ENCODE results near the gene RSL24D1. TPM values are rescaled to one million over a fixed set of nuclear protein-coding genes. Genes with fewer than 3 reads are reported as not detected.
A peak's percentile ranks its signal among the peaks of the same experiment; 100 is the strongest.

Gene RSL24D1
- total and polyA plus RNA-seq, 2 of the 13 experiments (the other 11 are each of a cell fraction or from before 2014, with no cell fraction given), result 58.8 to 100.0 TPM

- no peak for TF ChIP-seq HBP1 (CRISPR knock-in tag; IDR thresholded peaks at IDR 0.05; ENCODE audit: low read depth)
- TF ChIP-seq RAD21 (CRISPR knock-in tag; IDR thresholded peaks at IDR 0.05), result peak; percentile 59; the same call in 1 of the 2 replicates
- TF ChIP-seq ZC3H13 (CRISPR knock-in tag; IDR thresholded peaks at IDR 0.05), result no peak
- TF ChIP-seq ZNF143 (CRISPR knock-in tag; IDR thresholded peaks at IDR 0.05), result no peak
- peak; percentile 23; the same call in 1 of the 2 replicates for TF ChIP-seq PITX1 (CRISPR knock-in tag; IDR thresholded peaks at IDR 0.05)
- no peak for TF ChIP-seq GABPB1 (CRISPR knock-in tag; IDR thresholded peaks at IDR 0.05)
- TF ChIP-seq EHMT2 (IDR thresholded peaks at IDR 0.05; ENCODE audit: borderline replicate concordance, low read depth, low read length), result no peak
- no peak for TF ChIP-seq IRX3 (CRISPR knock-in tag; IDR thresholded peaks at IDR 0.05; ENCODE audit: borderline replicate concordance, low read depth)
- peak; percentile 55 for TF ChIP-seq SMC3 (IDR thresholded peaks at IDR 0.05; ENCODE audit: low read length)
- TF ChIP-seq FOXA1 (IDR thresholded peaks at IDR 0.05), result no peak
- peak; percentile 42; the same call in 1 of the 2 replicates for TF ChIP-seq FOXA1 (CRISPR knock-in tag; IDR thresholded peaks at IDR 0.05)
- TF ChIP-seq FOXA3 (CRISPR knock-in tag; IDR thresholded peaks at IDR 0.05), result 0 out of 2 replicates have a peak, but pooled peaks have one; percentile 21
These were observed 28.3 kb downstream of the RSL24D1 start (continued) for GRCh38 chr15:55168350-55168974.

- H3K4me2 ChIP-seq (ENCODE audit: low read depth, low read length), result no peak overlapping the region
- H3K4me3 ChIP-seq (replicated peaks in 1 of 3; ENCODE audit: insufficient read depth in 1 of 3, low read depth in 2 of 3, low read length in 3 of 3), result no peak overlapping the region
- ChIA-PET POLR2A (no interaction called here), CTCF (ENCODE audit: low intra/inter-chr PET ratio, low total read pairs) (no interaction called here)
- intact Hi-C loops (cut with micrococcal nuclease; ENCODE audit: unreplicated experiment) (no loop called here), in situ Hi-C loops (cut with HindIII; ENCODE audit: extremely low pct_ligation_motif_present, low pct_unique_long_range_greater_than_20kb) (loop anchor here (25.0 kb wide), 1 partner anchor 1077 kb away; no protein-coding TSS in a partner anchor)
- no peaks in the 10 kb centered on the region for H4K20me1 ChIP-seq (ENCODE audit: insufficient read depth, low read length)
- H3K27me3 ChIP-seq (ENCODE audit: control insufficient read depth in 1 of 2, insufficient read depth in 2 of 2, low read length in 2 of 2), result no peaks in the 10 kb centered on the region
- peaks cover 6% of the 10 kb centered on the region for H3K4me1 ChIP-seq (ENCODE audit: insufficient read depth, low read length)
- H3K79me2 ChIP-seq (ENCODE audit: insufficient read depth, low read length), result no peaks in the 10 kb centered on the region
- ATAC-seq (no peak), DNase-seq (ENCODE audit: low spot score) (no peak), FAIRE-seq (no peak)
- no peak overlapping the region for H3K9ac ChIP-seq (ENCODE audit: insufficient read depth, low read depth, low read length)
- no peak overlapping the region for H2AFZ ChIP-seq (ENCODE audit: low read length)
- WGBS (ENCODE audit: low lambda C conversion rate), result 48% methylated on average over 4 of the region's 4 CpGs
- BruUV-seq (replicated peaks), result no TSS peak
- H3K9me3 ChIP-seq (ENCODE audit: low read length), result no peaks in the 10 kb centered on the region
- TF ChIP-seq CEBPG (CRISPR knock-in tag; IDR thresholded peaks at IDR 0.05), result no peak
- no peak for TF ChIP-seq NCOA5 (CRISPR knock-in tag; IDR thresholded peaks at IDR 0.05)
- no peak for TF ChIP-seq ZNF33A (CRISPR knock-in tag; IDR thresholded peaks at IDR 0.05; ENCODE audit: borderline replicate concordance)
- no peaks in the 10 kb centered on the region for H3K36me3 ChIP-seq (replicated peaks in 1 of 2; ENCODE audit: control insufficient read depth in 1 of 2, insufficient read depth in 2 of 2, low read length in 2 of 2)
- H3K27ac ChIP-seq (ENCODE audit: extremely low read length, insufficient read depth, low read length), result no peak overlapping the region
These were observed 32.5 kb downstream of the RSL24D1 start for GRCh38 chr15:55164284-55164683.

Measured in HepG2 (cell line).